NCI-H345 treated with DMSO at 0.1 percent for 48 hours (cell line): ENCODE results near the gene PTPRM.
A peak's percentile ranks its signal among the peaks of the same experiment; 100 is the strongest.

ENCODE experiments used
- DNase-seq: peaks from one replicate; lab custom pipeline; 2025; ENCODE audit not compliant: unreplicated experiment; lab: John Stamatoyannopoulos, UW

Gene PTPRM

GRCh38 chr18:8084160-8084559 is 517.0 kb downstream of the PTPRM start:
- DNase-seq, result peak; percentile 57

GRCh38 chr18:8088626-8089025 is 521.5 kb downstream of the PTPRM start:
- peak; percentile 67 for DNase-seq

- DNase-seq, result no peak
Observed at GRCh38 chr18:8091035-8091434, 523.9 kb downstream of the PTPRM start.

- no peak for DNase-seq
Observed at GRCh38 chr18:8095947-8096570, 528.9 kb downstream of the PTPRM start.

- no peak for DNase-seq
Observed at GRCh38 chr18:8097399-8097798, 530.3 kb downstream of the PTPRM start.

- no peak for DNase-seq
Observed at GRCh38 chr18:8097927-8098326, 530.8 kb downstream of the PTPRM start.

- DNase-seq, result no peak
Observed at GRCh38 chr18:8106603-8107002, 539.5 kb downstream of the PTPRM start.

- DNase-seq, result no peak
Observed at GRCh38 chr18:8107426-8107825, 540.3 kb downstream of the PTPRM start.

GRCh38 chr18:8114480-8114879 is 547.4 kb downstream of the PTPRM start:
- DNase-seq, result no peak

- DNase-seq, result no peak
Observed at GRCh38 chr18:8116341-8117005, 549.4 kb downstream of the PTPRM start.

- no peak for DNase-seq
Observed at GRCh38 chr18:8117006-8117371, 549.9 kb downstream of the PTPRM start.

GRCh38 chr18:8121101-8121500 is 554.0 kb downstream of the PTPRM start:
- no peak for DNase-seq

- DNase-seq, result no peak
Observed at GRCh38 chr18:8121942-8122480, 554.9 kb downstream of the PTPRM start.

- DNase-seq, result no peak
Observed at GRCh38 chr18:8124232-8125146, 557.4 kb downstream of the PTPRM start.

- no peak for DNase-seq
Observed at GRCh38 chr18:8130096-8130495, 563.0 kb downstream of the PTPRM start.

GRCh38 chr18:8133032-8133431 is 565.9 kb downstream of the PTPRM start:
- no peak for DNase-seq

GRCh38 chr18:8133888-8134287 is 566.8 kb downstream of the PTPRM start:
- no peak for DNase-seq

GRCh38 chr18:8139127-8139527 is 572.0 kb downstream of the PTPRM start:
- no peak for DNase-seq

- no peak for DNase-seq
Observed at GRCh38 chr18:8139891-8140406, 572.8 kb downstream of the PTPRM start.

- no peak for DNase-seq
Observed at GRCh38 chr18:8140841-8141501, 573.9 kb downstream of the PTPRM start.

- no peak for DNase-seq
Observed at GRCh38 chr18:8142131-8142711, 575.1 kb downstream of the PTPRM start.
